Breast epithelium (tissue), 3 donors: ENCODE data around the gene MYOF.

Experiments used
- CTCF ChIP-seq, 3 donors: fragments of 450-650 bp; IDR thresholded peaks; one replicate each; pipeline ENCODE4 v1.5.1; 2016 to 2017; ENCODE audit warnings: antibody characterized with exemption in 3 of 3, mild to moderate bottlenecking in 3 of 3, moderate library complexity in 3 of 3
- POLR2A ChIP-seq: fragments of 450-650 bp; IDR thresholded peaks from one replicate; pipeline ENCODE4 v1.6.1; 2016; ENCODE audit warnings: antibody characterized with exemption, mild to moderate bottlenecking, moderate library complexity
- POLR2AphosphoS5 ChIP-seq, 3 donors: sonication (generic); formaldehyde crosslinking; IDR thresholded peaks; one replicate each; pipeline ENCODE4 v1.6.1; 2017; ENCODE audit warnings: antibody characterized with exemption in 3 of 3

- TF ChIP-seq CTCF (IDR thresholded peaks at IDR 0.05) (no peak), POLR2AphosphoS5 (IDR thresholded peaks at IDR 0.05) (peak; percentile 70 to 81 (median 79)), POLR2A (no peak)
Observed at GRCh38 chr10:93437086-93437945, 44.8 kb downstream of the MYOF start.
